HG02642 (cell line): ENCODE measurements around the gene ZNF503.

Experiments used
- ATAC-seq: cut with Tn5 transposase; IDR thresholded peaks from one replicate; pipeline ENCODE4 v1.9.1; 2021; ENCODE audit warnings: mild to moderate bottlenecking; ENCODE audit not compliant: unreplicated experiment, poor library complexity

Gene ZNF503

DNA sequence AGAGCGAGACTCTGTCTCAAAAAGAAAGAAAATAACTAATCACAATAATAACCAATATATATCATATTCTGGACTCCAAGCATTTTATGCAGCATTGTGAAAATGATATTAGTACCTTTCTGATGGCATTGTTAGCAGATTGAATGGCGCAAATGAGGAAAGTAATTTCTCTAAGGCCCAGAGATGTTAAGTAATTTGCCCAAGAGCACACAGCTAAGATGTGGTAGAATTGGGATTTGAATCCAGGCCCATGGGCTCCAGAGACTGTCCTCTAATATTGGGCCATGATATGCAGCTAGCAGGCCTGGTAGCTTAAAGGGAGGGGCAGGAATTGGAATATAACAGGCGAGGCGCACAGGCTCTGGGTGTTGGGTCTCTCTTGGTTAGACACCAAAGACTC lies 44.1 kb downstream of the ZNF503 start:
- ATAC-seq, result no peak

DNA sequence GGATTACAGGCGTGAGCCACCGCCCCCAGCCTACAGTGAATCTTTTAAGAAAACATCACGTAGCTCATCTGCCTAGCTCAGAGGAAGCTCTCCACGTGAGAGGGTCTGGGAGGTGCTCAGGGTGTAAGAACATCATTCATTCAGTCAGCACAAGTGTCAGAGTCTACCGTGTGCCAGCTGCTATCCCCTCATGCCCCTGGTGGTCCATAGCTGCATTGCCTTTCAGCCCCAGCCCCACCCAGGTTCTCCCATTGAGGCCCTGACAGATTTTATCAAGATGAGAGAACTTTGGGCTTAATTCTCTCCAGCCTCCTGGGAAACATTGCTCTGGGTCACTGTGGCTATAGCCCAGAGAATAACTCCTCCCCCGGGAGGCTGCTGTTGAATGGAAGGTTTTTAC lies 45.1 kb downstream of the ZNF503 start:
- ATAC-seq, result no peak

DNA sequence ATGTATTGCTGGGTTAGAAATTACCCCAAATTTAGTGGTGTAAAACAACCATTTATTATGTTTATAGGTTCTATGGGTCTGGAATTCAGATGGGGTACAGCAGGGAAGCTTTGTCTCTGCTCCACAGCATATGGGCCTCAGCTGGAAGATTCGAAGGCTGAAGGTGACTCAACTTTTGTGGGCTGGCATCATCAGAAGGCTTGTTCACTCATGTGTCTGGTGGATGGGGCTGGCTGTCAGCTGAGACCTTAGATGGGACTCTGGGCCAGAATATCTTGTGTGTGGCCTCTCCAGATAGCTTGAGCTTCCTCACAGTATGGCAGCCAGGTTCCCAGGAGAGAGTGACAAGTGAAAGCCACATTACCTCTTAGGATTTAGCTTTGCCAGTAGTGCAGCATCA lies 45.9 kb downstream of the ZNF503 start:
- no peak for ATAC-seq

DNA sequence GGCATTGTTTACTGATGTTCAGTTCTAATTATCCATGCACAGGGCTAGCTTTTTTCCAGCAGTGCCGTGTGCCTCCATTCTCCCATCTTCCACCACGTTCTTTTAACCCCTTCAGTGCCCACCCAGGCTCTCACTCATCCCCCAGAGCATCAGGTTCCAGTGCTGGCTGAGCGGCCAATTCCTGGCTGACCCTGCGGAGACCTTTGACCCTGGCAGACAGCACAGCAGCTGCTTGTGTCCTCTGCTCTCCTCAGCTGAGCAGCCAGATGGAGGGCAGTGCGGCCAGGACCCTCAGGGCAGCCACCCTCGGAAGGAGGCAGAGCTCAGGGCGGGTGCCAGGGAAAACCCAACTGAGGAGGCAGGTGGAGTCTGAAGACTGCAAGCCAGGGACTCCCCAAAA lies 48.4 kb downstream of the ZNF503 start:
- no peak for ATAC-seq

DNA sequence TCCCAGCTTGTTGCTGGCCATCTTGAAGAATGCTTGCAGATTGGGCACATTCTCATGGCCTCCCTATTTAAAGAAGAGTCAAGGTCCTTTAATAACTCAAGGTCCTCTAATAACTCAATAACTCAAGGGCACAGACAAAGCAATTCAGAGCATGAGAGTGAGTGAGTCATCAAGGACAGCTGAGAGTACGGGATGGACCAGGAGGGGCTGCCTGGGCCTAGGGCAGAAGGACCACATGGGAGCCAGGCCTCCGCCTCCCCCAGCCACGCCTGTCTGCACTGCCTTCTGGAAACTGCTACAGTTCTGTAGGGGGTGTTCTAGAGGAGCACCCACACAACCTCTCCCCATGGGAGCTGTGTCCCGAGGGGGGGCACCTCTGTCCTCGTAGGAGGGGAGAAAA lies 48.9 kb downstream of the ZNF503 start:
- no peak for ATAC-seq

DNA sequence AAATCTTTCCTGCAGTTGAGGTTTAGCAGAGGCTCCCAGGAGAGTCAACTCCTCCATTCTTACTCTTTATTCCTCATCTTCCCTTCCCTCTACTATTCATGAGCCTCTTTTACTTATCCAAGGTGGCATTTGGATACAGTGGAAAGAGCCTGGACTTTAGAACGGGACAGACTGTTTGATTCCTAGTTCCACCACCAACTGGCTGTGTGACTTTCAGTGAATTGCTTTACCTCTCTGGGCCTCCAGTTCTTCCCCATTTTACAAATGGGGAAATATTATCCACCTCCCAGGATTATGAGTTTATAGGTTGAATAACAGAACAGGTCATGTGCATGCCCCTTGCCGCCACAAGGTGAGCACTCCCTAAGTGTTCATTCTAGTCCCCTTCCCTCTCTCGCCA lies 49.9 kb downstream of the ZNF503 start:
- no peak for ATAC-seq

DNA sequence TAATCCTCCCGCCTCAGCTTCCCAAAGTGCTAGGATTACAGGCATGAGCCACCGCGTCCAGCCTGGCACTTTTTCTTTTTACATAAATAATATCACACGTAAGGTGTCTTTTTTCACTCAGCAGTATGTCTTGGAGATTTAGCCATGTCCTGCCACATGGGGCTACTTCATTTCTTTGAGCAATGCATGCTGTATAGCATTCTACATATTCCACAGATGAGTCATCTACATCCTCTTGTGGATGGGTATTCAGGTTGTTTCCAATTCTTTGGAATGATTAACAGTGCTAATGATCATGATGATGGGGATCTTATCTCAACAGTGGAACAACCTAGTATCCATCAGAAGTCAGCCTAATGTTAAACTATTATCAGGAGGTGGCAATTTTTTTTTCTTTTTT lies 50.8 kb downstream of the ZNF503 start:
- ATAC-seq, result no peak
